Limb (tissue), 2 donors: ENCODE data around the gene SEC16A.

Experiments
- DNase-seq, 2 donors: peaks; one replicate each; pipeline ENCODE4 v3.0.0-alpha.2; 2016; ENCODE audit errors: extremely low spot score in 2 of 2

The SEC16A gene

GRCh38 chr9:136464241-136464640 lies 18.6 kb downstream of the SEC16A start:
- no peak for DNase-seq

- no peak for DNase-seq
These were observed 19.3 kb downstream of the SEC16A start for GRCh38 chr9:136463578-136463977.

GRCh38 chr9:136462664-136463063 lies 20.2 kb downstream of the SEC16A start:
- DNase-seq = no peak

- no peak for DNase-seq
These were observed 22.0 kb downstream of the SEC16A start for GRCh38 chr9:136460772-136461325.

GRCh38 chr9:136459425-136459824 lies 23.4 kb downstream of the SEC16A start:
- no peak for DNase-seq

- DNase-seq = no peak
These were observed 25.5 kb downstream of the SEC16A start for GRCh38 chr9:136457326-136457725.

- DNase-seq = no peak
These were observed 26.6 kb downstream of the SEC16A start for GRCh38 chr9:136456258-136456657.

GRCh38 chr9:136455043-136456002 lies 27.5 kb downstream of the SEC16A start:
- DNase-seq = no peak

- no peak for DNase-seq
These were observed 28.6 kb downstream of the SEC16A start for GRCh38 chr9:136454026-136454796.

GRCh38 chr9:136453326-136453725 lies 29.5 kb downstream of the SEC16A start:
- DNase-seq = no peak

- DNase-seq = no peak
These were observed 31.5 kb downstream of the SEC16A start for GRCh38 chr9:136451221-136451877.

- no peak for DNase-seq
These were observed 34.2 kb downstream of the SEC16A start for GRCh38 chr9:136448655-136449054.

GRCh38 chr9:136447173-136447778 lies 35.6 kb downstream of the SEC16A start:
- DNase-seq = no peak

- DNase-seq = no peak
These were observed 37.0 kb downstream of the SEC16A start for GRCh38 chr9:136445799-136446198.

GRCh38 chr9:136444102-136444501 lies 38.7 kb downstream of the SEC16A start:
- DNase-seq = no peak

- no peak for DNase-seq
These were observed 39.2 kb downstream of the SEC16A start for GRCh38 chr9:136443687-136444086.

- no peak for DNase-seq
These were observed 39.8 kb downstream of the SEC16A start for GRCh38 chr9:136443087-136443486.

- no peak for DNase-seq
These were observed 40.6 kb downstream of the SEC16A start for GRCh38 chr9:136442265-136442664.

- no peak for DNase-seq
These were observed 41.1 kb downstream of the SEC16A start for GRCh38 chr9:136441681-136442245.

- DNase-seq = no peak
These were observed 41.6 kb downstream of the SEC16A start for GRCh38 chr9:136441191-136441680.
